AG04450 (cell line): ENCODE measurements around the gene PSMD2. TPM values are rescaled to one million over a fixed set of nuclear protein-coding genes. Genes with fewer than 3 reads are reported as not detected.

Experiments
- CTCF ChIA-PET: fragments of 300-600, 350-600 bp; formaldehyde crosslinking; extraction: SDS; loops from one replicate; lab custom pipeline; 2022; ENCODE audit warnings: antibody characterized with exemption, inconsistent platforms; lab: Charles Lee
- POLR2A ChIA-PET: fragments of 350-600 bp; formaldehyde crosslinking; extraction: SDS; loops from one replicate; lab custom pipeline; 2021; ENCODE audit warnings: antibody characterized with exemption, inconsistent platforms; lab: Yijun Ruan, JAX
- DNase-seq: peaks from one replicate; pipeline ENCODE4 v3.0.0-alpha.2; 2011; ENCODE audit warnings: low read depth, low spot score
- H3K27ac ChIP-seq: one replicate; pipeline ENCODE4 v1.5.1; 2012; ENCODE audit warnings: low read depth, low read length, control low read depth
- H3K27me3 ChIP-seq: one replicate; pipeline ENCODE4 v1.6.0; 2012; ENCODE audit warnings: low read length; ENCODE audit not compliant: control insufficient read depth, insufficient read depth
- H3K4me3 ChIP-seq: 2 replicates; pipeline ENCODE4 v1.5.1; 2011; ENCODE audit warnings: mild to moderate bottlenecking, low read depth, low read length, control low read depth
- H3K9me3 ChIP-seq: 2 replicates; pipeline ENCODE4 v1.5.1; 2012; ENCODE audit warnings: low read length; ENCODE audit not compliant: control insufficient read depth, insufficient read depth
- polyA plus RNA-seq: library from polyadenylated mRNA; depleted of rRNA; stranded (reverse); fragments of >200 nt; gene quantifications from 2 replicates; pipeline ENCODE4 v1.2.3, GENCODE V29; 2011
- TF ChIP-seq, protein P1 (sequence below): IDR thresholded peaks from 2 replicates; pipeline ENCODE4 v1.5.1; 2011; ENCODE audit warnings: low read depth, low read length, control low read depth, inconsistent platforms

PSMD2 gene
- polyA plus RNA-seq, 1 experiment, result 318 TPM

GRCh38 chr3:184341925-184342324, 42.9 kb downstream of the PSMD2 start:
- TF ChIP-seq, protein P1, sequence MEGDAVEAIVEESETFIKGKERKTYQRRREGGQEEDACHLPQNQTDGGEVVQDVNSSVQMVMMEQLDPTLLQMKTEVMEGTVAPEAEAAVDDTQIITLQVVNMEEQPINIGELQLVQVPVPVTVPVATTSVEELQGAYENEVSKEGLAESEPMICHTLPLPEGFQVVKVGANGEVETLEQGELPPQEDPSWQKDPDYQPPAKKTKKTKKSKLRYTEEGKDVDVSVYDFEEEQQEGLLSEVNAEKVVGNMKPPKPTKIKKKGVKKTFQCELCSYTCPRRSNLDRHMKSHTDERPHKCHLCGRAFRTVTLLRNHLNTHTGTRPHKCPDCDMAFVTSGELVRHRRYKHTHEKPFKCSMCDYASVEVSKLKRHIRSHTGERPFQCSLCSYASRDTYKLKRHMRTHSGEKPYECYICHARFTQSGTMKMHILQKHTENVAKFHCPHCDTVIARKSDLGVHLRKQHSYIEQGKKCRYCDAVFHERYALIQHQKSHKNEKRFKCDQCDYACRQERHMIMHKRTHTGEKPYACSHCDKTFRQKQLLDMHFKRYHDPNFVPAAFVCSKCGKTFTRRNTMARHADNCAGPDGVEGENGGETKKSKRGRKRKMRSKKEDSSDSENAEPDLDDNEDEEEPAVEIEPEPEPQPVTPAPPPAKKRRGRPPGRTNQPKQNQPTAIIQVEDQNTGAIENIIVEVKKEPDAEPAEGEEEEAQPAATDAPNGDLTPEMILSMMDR, result no peak
- Histone ChIP-seq H3K4me3 (no peak overlapping the region), H3K9me3 (no peaks in the 10 kb centered on the region; the same call in 1 of the 2 replicates), H3K27me3 (no peaks in the 10 kb centered on the region), H3K27ac (no peak overlapping the region)
- POLR2A ChIA-PET, result no interaction called here
- DNase-seq, result no peak
- CTCF ChIA-PET, result interaction anchor here (1.0 kb wide), 1 partner anchor 13 kb away, joined by 3 read pairs; no protein-coding TSS in a partner anchor

DNA sequence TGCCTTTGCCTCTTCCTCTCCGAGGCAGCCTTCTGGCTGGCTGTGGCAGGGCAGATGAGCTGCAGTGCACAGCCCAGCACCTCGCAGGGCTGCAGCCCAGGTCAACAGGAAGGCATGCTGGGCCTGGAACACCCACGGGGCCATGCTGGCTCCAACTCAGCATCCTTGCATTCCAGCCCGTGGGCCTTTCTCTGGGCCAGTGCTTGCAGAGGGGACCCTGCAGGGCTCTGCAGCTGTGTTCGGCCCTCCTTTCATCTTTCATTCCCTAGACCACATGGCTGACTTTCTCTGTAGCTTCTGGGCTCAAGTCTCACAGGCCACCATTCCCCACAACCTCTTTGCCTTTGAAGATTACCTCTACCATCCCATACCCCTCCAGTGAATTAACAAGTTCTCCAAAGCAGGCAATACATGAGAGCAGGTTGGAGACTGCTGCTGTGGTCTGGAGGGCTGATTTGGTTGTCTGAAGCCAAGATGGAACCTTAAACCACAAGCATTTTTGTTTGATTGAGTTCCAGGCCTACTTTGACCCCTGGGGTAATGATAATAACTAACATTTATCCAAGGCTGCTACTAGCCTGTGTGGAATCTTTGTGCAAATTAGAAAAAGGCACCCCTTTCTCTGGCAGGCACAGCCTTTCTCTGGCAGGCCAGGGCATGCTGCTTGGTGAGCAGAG, 44.3 kb downstream of the PSMD2 start:
- H3K9me3 ChIP-seq, result no peaks in the 10 kb centered on the region; the same call in 1 of the 2 replicates
- TF ChIP-seq, protein P1, result no peak
- no peak overlapping the region for H3K27ac ChIP-seq
- ChIA-PET CTCF (interaction anchor here (0.8 kb wide), 1 partner anchor 10 kb away, joined by 3 read pairs; no protein-coding TSS in a partner anchor), POLR2A (no interaction called here)
- H3K4me3 ChIP-seq, result no peak overlapping the region
- DNase-seq, result no peak
- no peaks in the 10 kb centered on the region for H3K27me3 ChIP-seq

DNA sequence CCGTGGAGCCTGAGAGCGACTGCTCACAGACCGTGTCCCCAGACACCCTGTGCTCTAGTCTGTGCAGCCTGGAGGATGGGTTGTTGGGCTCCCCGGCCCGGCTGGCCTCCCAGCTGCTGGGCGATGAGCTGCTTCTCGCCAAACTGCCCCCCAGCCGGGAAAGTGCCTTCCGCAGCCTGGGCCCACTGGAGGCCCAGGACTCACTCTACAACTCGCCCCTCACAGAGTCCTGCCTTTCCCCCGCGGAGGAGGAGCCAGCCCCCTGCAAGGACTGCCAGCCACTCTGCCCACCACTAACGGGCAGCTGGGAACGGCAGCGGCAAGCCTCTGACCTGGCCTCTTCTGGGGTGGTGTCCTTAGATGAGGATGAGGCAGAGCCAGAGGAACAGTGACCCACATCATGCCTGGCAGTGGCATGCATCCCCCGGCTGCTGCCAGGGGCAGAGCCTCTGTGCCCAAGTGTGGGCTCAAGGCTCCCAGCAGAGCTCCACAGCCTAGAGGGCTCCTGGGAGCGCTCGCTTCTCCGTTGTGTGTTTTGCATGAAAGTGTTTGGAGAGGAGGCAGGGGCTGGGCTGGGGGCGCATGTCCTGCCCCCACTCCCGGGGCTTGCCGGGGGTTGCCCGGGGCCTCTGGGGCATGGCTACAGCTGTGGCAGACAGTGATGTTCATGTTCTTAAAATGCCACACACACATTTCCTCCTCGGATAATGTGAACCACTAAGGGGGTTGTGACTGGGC, 45.7 kb downstream of the PSMD2 start:
- no peak overlapping the region for H3K4me3 ChIP-seq
- CTCF ChIA-PET, result interaction anchor here (1.1 kb wide), 1 partner anchor 9 kb away, joined by 3 read pairs; no protein-coding TSS in a partner anchor
- H3K27me3 ChIP-seq, result no peaks in the 10 kb centered on the region
- POLR2A ChIA-PET, result interaction anchor here (2.0 kb wide), 1 partner anchor 8 kb away, joined by 10 read pairs; the partner anchor contains the start of gene FAM131A
- no peak for DNase-seq
- TF ChIP-seq, protein P1, result no peak
- H3K27ac ChIP-seq, result no peak overlapping the region
- H3K9me3 ChIP-seq, result no peaks in the 10 kb centered on the region

GRCh38 chr3:184345317-184346144, 46.5 kb downstream of the PSMD2 start:
- CTCF ChIA-PET, result interaction anchor here (1.1 kb wide), 1 partner anchor 8 kb away, joined by 3 read pairs; no protein-coding TSS in a partner anchor
- no peak overlapping the region for H3K27ac ChIP-seq
- H3K4me3 ChIP-seq, result no peak overlapping the region
- DNase-seq, result no peak
- POLR2A ChIA-PET, result interaction anchor here (0.8 to 2.0 kb wide), 2 partner anchors 8 to 17 kb away, joined by 3 to 10 read pairs; partner anchors contain the start of gene FAM131A
- H3K9me3 ChIP-seq, result no peaks in the 10 kb centered on the region
- H3K27me3 ChIP-seq, result no peaks in the 10 kb centered on the region
- TF ChIP-seq, protein P1, result peak; percentile 43
